ENCODE data around the gene TNS1.
A peak's percentile ranks its signal among the peaks of the same experiment; 100 is the strongest.
"Not testable (repeated sequence)": the region's sequence is repeated elsewhere in the genome, so short reads cannot be mapped to it uniquely, and the experiment has no call there.

TNS1 gene

DNA sequence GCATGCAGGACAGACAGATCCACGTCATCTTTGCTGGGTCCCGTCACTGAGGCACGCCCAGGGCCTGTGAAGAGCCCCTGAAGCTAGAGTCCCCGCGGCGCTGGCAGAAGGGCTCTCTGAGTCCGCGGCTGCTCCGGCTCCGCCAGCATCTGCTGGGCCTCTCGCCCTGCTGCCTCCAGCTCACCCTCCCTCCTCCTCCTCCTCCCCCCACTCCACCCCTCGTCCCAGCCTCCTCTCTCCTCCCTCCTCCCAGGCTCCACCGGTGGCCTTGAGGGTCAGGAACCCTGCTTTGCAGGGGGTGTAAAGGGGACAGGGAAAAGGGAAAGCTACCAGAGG lies at the start of gene TNS1:
Gene TNS1 (minus strand): TSS at position 151 of the 336 bp plus-strand sequence. CDS start 123 bp downstream, at position 28.
- DNase-seq (ENCODE audit: low read depth in 2 of 3, low spot score in 2 of 3): no peak

DNA sequence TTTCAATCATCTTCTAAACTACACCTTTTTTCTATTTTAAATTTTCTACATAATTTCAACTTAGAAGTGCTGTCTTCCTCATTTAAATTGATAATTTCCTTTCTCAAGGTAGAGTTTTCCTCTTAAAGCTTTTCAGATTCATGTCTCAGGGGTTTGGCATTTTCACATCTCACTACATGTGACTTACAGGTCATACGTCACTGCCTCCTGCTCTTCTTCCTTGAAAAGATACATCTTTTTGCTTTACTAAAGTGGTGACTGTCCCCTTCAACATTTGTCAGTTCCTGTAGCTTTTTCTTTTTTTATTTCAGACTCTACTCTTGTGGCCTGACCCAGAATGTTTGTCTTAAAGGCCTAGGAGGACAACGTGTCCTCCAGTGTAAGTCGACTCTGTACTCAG lies 49.1 kb upstream of the TNS1 start:
- no peak for DNase-seq (ENCODE audit: low read depth in 2 of 3, low spot score in 2 of 3)

DNA sequence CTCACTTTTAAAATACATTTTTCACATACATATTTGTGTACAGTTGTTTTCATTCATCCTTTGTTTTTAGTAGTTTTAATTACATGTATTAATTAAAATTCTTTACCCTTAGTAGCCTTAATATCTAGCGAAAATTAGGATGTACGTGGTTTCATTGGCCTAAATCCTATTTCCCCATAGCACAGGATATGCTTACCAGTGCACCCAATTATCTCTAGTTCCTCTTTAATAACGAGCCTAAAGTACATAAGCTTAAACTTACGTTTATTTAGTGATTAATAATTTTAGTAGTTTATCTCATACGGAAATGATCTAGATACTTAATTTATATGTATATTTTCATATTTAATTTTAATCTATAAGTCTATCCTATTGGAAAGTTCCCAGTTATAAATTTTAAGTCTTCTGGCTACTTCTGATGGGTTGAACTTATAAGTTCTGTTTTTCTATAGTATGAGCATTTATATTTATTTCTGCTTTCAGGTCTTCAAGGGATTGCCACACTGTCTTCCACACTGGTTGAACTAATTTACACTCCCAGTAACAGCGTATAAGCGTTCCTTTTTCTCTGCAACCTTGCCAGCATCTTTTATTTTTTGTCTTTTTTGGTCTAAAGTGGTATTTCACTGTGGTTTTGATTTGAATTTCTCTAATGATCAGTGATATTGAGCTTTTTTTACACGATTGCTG lies 44.9 kb upstream of the TNS1 start:
- no peak for DNase-seq (ENCODE audit: low read depth in 2 of 3, low spot score in 2 of 3)

DNA sequence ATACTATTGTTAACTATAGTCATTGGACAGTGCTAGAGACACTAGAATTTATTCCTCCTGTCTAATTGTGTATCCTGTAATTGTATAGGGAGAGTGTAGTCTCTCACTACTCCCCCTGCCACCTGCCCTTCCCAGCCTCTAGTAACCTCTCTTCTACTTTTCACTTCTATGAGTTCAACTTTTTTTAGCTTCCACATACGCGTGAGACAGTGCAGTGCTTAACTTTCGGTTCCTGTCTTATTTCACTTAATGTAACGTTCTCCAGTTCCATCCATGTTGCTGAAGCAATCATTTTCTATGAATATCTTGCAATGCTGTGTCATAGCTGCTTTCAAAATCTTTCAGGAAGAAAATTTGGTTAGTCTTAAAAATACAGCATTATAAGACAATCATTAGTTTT lies 43.4 kb upstream of the TNS1 start:
- no peak for DNase-seq (ENCODE audit: low read depth in 2 of 3, low spot score in 2 of 3)

DNA sequence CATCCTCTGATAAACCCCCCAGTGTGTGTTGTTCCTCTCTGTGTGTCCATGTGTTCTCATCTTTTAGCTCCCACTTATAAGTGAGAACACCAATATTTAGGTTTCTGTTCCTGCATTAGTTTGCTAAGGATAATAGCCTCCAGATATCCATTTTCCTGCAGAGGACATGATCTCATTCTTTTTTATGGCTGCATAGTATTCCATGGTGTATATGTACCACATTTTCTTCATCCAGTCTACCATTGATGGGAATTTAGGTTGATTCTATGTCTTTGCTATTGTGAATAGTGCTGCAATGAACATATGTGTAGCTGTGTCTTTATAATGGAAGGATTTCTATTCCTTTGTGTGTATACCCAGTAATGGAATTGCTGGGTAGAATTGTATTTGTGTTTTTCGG lies 41.8 kb upstream of the TNS1 start:
- not testable (repeated sequence) for DNase-seq (ENCODE audit: low read depth in 2 of 3, low spot score in 2 of 3)

DNA sequence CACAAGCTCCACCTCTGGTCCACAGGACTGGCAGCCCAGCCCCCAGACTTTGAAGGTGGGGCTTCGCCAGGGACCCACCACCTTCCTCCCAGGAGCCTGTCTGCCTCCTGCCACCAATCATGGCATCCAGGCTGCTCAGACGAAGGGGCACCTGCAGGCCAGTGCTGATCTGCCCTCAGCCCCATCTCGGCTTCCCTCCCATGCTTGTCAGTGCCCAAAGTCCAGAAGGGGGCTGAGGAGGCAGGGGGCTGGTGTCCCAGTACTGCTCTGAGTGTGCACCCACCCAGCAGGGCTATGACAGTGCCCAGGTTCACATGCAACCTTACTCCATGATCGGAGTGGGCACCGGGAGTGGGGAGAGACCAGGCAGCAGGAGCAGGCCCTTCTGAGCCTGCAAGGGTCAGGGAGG lies 40.9 kb upstream of the TNS1 start:
- no peak for DNase-seq (ENCODE audit: low read depth in 2 of 3, low spot score in 2 of 3)

DNA sequence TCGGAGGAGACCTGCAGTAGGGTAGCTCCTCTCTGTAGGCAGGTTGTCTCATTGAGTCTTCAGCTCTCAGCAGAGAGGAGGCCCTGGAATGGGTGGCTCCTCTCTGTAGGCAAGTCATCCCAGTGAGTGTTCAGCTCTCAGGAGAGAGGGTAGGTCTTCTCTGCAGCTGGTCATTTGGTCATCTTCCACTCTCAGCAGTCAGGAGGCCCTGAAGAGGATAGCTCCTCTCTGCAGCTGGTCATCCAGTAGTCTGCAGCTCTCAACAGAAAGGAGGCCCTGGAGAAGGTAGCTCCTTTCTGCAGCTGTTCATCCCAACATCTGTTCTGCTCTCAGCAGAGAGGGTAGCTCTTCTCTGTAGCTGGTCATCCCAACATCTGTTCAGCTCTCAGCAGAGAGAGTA lies 40.3 kb upstream of the TNS1 start:
- DNase-seq (ENCODE audit: low read depth in 2 of 3, low spot score in 2 of 3): no peak

DNA sequence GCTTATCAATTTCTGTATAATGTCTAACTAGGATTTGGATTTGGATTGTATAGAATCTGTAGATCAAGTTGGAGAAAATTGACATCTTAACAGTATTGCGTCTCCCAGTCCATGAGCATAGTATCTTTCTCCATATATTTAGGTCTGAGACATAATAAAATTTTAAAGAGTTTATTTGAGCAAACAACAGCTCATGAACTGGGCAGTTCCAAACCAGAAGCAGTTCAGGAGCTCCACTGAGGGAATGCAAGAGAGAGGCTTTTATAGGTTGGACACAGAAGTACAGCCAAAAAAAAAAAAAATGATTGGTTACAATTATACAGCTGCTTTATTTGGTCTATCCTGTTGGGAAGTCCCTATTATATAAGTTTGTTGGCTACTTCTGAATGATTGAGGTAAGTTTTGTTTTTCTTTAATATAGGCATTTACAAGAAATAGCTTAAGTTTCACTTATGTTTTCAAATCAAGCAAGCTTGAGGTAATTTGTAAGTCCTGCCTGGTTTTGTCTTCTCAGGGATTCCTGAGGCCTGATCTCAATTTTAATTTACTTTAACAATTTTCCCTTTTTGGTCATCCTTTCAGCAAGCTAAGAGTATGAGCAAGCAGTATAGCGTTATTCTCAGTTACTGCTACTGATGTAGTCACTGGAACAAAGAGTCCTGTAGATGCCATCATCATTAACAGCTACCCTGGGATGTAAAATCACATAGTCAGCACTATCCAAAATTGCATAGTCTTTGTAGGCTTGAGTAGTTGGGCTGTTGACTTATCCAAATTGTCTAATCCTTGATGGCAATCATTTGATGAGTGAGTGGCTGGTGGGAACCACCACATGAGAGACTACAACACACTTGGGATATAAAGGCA lies 38.7 kb upstream of the TNS1 start:
- no peak for DNase-seq (ENCODE audit: low read depth in 2 of 3, low spot score in 2 of 3)

DNA sequence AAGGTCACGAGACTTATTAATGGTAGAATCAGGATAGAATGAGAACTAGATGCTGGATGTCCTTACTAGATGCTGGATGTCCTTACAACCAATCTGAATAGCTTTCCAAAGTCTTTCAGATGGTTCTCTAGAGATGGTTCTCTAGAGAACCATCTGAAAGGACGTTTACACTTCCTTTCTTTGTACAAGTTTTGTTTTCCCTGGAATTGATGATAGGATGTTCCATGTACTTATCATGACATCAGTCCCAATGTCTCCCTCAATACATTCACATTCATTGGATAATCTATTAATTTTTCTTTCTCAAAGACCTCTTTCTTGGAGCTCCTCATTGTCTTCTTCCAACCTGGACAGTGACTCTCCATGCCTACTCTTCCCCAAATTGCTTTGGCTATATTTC lies 38.1 kb upstream of the TNS1 start:
- DNase-seq (ENCODE audit: low read depth in 2 of 3, low spot score in 2 of 3): no peak

DNA sequence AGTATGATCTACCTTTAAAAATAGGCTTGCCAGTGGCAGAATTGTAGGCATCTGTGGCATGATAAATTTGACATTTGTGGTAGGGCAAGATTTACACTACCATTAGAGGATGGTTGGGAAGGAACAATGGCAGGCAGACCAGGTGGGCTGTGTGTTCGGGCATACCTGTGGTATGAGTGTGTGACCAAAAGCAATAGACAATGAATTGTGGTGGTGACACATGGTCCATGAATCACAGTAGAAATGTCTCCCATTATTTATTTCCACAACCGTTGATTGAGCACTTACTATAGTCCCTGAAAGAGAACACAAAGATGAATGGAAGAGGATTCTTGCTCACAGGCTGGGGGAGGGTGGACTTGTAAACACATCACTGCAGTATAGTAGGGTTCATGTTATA lies 36.4 kb upstream of the TNS1 start:
- DNase-seq (ENCODE audit: low read depth in 2 of 3, low spot score in 2 of 3): no peak

DNA sequence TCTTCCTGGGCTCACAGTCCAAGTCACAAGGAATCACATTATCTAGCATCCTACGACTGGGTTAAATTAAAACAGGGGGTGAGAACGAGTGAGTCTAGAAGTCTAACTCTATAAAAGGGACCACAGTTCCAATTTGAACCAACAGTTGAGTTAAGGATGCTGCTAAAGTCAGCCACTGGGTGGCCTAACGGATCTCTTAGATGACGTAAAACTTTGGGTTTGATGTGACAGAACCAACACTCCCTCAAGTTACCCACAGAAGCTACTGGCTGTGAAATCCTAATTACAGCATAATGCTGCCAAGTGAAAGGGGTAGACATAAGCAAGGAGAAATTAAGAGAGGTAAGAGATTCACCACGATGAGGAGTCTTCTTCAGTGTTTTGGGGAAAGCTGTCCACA lies 33.6 kb upstream of the TNS1 start:
- DNase-seq (ENCODE audit: low read depth in 2 of 3, low spot score in 2 of 3): no peak

DNA sequence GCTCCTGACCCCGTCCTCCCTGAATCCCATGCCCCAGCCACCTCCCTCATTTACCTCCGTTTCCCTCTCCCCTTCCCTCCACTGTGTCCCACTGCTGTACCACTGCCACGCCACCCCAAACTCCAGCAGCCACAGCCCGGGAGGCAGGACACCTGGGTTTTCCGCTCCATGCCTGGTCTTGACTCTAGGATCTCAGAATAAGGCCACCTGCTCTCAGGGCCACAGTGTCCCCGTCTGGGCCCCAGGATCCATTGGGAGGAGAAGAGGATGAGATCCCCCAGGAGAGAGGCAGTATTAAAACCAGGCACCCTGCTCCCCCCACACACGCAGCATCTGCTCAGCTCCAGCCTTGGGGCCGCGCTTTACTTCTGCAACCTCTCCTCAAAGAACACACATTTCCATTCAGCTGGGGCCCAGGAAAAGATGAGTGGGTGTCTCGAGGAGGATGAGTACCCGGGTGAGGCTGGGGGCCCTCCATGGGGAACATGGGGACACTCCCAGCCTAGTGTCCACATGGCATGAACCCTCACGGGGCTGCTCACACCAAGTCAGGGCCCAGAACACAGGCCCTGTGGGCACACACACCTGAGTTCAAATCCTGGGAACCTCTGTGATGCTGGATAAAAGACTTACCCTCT lies 32.8 kb upstream of the TNS1 start:
- DNase-seq (ENCODE audit: low read depth in 2 of 3, low spot score in 2 of 3): no peak

DNA sequence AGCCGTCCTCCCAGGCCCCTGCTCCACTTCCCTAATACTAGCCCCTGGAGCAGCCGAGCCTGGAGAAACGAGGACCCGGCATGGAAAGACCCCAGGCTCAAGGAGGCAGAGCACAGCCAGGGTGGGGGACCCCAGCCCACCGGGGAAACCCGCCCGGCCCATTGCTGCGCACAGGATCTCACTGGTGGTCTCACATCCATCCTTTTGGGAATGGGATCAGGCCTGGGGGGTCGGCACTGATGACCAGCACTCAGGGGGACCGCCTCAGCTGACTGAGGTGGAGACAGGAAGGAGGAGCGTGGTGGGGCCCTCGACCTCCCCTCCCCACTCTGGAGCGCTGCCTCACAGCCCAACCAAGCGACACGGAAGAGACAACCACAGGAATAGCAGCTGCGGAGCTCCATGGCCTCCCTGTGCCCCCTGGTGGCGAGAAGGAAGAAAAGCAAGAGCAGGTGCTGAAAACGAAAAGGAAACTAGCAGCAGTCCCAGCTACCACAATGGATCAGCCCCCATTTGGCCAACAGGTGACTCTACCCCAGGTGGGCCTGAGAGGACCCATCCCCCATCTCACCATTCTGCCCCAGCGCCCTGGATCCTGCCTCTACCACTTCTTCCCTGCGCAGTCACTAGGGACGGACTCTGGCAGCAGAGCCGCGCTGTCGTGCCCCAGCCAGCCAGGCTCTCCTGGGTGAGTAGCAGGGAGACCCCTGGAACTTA lies 31.9 kb upstream of the TNS1 start:
- peak in 2 of 3 experiments; percentile 12 to 33 for DNase-seq (ENCODE audit: low read depth in 2 of 3, low spot score in 2 of 3)

DNA sequence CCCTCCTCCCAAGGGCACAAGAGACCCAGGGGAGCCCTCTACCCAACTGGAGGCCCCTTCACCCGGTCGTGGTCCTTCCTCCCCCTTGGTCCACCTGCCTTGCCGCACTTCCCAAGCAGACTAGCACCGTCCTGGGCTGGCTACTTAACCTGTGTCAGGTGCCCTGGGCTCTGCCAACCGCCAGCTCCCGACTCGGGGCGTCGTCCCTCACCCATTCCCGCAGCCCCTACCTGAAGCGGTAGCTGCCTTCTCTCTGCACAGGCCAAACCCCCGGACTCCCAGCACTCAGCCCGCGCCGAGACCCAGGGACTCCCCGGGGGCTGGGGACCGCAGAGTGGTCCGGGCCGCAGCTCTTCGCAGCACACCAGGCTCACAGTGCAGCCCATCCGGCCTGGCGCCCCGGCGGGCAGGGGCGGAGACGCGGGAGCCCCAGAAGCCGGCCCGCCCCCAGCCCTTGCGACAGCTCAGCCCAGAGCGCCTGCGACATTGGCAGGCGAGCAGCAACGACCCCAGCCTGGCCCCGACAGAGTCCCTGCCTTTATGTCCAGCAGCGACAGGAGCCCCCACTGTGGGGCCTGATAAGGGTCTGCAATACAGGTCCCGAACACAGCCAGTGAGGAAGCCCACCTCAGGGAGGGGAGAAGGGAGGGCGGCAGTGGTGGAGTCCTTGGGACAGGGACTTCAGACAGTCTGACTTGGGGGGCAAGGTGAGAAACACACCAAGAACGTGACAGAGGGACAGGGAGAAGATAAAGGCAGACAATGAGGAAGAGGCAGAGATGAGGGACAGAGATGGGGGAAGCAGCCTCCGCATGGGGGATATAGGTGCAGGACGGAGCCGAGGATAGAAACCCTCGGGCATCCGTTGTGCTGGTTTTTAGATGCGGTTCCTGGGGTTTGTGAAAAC lies 31.0 kb upstream of the TNS1 start:
- no peak for DNase-seq (ENCODE audit: low read depth in 2 of 3, low spot score in 2 of 3)

DNA sequence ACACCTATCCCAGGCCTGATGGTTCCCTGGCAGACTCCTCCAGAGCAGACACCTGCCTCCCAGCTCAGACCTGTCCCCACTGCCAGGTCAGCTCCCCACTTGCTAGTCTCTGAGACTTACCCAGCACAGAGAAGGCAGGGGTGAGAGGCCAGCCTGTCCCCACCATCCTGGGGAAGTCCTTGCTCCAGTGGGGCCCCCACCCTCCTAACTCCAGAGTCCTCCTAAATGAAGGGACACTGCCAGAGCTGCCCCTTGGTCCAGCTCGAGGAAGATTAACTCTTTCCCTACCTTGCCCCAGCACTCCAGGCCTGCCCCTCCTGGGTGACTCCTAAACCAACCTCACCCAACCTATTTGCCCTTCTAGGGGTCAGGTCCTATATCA lies 30.4 kb upstream of the TNS1 start:
- no peak for DNase-seq (ENCODE audit: low read depth in 2 of 3, low spot score in 2 of 3)

DNA sequence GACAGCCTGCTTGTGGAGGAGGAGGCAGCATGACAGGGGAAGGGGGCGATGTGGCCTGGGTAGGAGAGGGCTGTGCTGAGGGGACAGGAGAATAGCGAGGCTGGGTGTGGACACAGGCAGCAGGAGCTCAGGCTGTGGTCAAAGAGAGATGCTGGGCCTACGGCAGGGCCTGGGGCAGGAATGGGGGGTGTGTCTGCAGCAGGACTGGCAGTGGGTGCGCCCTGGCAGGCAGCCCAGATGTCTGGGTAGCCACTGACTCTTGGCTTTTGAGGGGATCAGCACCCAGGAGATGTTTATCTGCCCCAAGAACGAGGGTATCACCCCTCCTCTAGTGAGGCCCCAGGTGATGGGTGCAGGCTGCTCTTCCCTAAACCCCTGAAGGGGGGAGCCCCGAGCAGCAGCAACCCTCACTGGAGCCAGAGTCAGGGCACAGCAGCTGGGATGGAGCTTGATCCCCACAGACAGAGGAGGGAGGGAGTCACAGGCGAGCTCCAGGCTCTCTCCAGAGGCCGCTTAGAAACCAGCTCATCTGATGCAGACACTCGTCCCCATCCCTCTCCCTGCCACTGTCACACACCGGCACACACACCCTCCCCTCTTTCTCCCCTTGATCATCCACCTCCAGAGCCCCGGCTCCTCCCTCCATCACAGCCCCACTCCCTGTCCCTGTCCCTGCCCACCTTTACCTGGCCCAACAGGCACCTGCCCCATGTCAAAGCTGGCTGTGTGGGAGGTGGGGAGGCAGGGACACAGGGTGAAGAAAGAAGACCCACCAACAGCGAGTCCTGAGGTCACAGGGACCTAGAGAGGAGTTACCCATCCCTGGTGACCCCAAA lies 29.8 kb upstream of the TNS1 start:
- DNase-seq (ENCODE audit: low read depth in 2 of 3, low spot score in 2 of 3): no peak

DNA sequence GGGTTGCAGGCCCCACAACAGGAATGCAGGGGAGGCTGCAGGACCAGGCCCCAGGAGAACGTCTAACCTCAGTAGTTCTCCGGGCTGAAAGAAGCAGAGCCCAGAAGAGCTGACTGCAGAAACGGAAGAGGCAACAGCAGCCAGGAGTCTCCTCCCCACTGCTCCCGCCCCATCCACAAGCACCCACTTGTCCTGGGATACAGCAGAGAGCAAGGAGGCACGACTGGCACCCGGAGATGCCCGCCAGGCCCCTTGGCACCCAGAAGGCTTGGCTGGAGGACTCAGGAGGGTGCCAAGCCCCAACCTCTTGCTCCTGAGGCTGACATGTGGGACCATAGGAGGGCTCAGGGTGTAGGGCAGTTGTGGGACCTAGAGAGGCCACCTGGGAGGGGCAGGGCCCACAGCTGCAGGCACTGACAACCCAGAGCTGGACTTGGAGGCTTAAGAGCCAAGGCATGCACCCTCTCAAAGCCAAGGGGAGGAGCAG lies 29.0 kb upstream of the TNS1 start:
- no peak for DNase-seq (ENCODE audit: low read depth in 2 of 3, low spot score in 2 of 3)

DNA sequence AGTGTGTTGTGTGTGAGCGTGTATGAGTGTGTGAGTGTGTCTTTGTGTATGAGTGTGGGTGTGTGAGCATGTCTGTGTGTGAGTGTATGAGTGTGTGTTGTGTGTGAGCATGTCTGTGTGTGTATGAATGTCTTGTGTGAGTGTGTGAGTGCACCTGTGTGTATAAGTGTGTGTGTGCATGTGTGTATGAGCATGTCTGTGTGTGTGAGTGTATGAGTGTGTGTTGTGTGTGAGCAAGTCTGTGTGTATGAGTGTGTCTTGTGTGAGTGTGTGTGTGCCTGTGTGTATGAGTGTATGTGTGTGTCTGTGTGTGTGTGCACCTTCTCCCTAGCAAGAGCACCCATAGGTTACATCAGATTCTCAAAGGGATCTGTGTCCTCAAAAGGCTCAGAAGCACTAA lies 28.5 kb upstream of the TNS1 start:
- DNase-seq (ENCODE audit: low read depth in 2 of 3, low spot score in 2 of 3): no peak

DNA sequence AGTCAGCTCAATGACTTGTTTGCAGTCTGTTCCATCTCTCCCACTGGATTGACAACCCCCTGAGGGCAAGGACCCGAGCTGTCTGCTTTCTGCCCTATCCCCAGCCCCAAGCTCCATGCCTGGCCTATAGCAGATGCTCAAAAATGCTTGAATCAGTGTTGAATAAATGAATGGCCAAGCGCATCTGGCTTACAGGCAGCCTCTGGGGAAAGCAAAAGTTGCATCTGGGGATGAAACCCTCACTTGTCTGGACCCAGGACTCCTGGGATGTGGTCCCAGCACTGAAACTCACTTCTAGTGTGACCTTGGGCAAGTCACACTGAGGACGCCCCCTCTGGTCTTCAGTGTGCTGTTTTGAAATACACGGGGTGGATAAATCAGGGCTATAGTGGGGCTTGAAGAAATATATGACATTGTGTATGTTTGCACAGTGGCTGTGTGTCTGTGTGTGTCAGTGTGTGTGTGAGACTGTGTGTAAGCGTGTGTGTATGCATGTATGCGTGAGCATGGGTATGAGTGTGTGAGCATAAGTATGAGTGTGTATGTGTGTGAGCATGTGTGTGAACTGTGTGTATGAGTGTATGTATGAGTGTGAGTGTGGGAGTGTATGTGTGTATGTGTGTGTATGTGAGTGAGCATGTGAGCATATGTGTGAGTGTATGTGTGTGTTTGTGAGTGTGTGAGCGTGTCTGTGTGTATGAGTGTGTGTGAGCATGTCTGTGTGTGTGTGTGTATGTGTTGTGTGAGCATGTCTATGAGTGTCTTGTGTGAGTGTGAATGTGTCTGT lies 27.8 kb upstream of the TNS1 start:
- DNase-seq (ENCODE audit: low read depth in 2 of 3, low spot score in 2 of 3): no peak

Measured in activated CD8-positive, alpha-beta memory T cell treated with anti-CD3 and anti-CD28 coated beads for 48 hours (primary cell).